Fibroblast of lung (primary cell): ENCODE measurements around the gene INSC.

Experiments
- EZH2 ChIP-seq: IDR thresholded peaks from 2 replicates; pipeline ENCODE4 v1.5.1; 2012; ENCODE audit warnings: low read length, control low read depth, mild to moderate bottlenecking; ENCODE audit errors: missing control alignments
- TF ChIP-seq, protein P1 (sequence below), 2 donors: IDR thresholded peaks in 1 of 2; conservative IDR thresholded peaks in 1 of 2; 1 replicate in 1 of 2; 2 replicates in 1 of 2; pipeline ENCODE4 v1.5.1; 2011 to 2012; ENCODE audit warnings: low read length in 2 of 2, control low read depth in 1 of 2, inconsistent platforms in 1 of 2, low read depth in 1 of 2, mild to moderate bottlenecking in 1 of 2

DNA sequence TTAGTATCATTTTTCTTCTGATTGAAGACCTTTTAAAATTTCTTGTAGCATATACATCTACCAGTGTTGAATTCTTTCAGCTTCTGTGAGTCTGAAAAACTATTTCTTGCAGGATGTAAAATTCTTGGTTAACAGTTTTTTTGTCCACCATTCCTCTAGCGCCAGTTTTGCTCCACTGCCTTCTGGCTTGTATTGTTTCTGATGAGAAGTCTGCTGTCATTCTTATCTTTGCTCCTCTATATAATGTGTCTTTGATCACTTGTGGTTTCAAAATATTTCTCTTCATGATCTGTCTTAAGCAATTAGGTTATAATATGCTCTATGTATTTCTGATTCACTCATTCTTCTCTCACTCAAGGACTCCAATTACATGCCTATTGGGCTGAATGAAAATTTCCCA is 152.3 kb downstream of the INSC start:
- TF ChIP-seq, protein P1, sequence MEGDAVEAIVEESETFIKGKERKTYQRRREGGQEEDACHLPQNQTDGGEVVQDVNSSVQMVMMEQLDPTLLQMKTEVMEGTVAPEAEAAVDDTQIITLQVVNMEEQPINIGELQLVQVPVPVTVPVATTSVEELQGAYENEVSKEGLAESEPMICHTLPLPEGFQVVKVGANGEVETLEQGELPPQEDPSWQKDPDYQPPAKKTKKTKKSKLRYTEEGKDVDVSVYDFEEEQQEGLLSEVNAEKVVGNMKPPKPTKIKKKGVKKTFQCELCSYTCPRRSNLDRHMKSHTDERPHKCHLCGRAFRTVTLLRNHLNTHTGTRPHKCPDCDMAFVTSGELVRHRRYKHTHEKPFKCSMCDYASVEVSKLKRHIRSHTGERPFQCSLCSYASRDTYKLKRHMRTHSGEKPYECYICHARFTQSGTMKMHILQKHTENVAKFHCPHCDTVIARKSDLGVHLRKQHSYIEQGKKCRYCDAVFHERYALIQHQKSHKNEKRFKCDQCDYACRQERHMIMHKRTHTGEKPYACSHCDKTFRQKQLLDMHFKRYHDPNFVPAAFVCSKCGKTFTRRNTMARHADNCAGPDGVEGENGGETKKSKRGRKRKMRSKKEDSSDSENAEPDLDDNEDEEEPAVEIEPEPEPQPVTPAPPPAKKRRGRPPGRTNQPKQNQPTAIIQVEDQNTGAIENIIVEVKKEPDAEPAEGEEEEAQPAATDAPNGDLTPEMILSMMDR (conservative IDR thresholded peaks at IDR 0.05 in 1 of 2, IDR thresholded peaks at IDR 0.05 in 1 of 2; ENCODE audit: low read depth in 1 of 2, low read length in 2 of 2) = no peak
- no peak for TF ChIP-seq EZH2
